ENCODE data around the gene ZNF777.

Gene ZNF777

GRCh38 chr7:149459540-149460452, 1.1 kb downstream of the ZNF777 start:
- peak; percentile 67 for DNase-seq (ENCODE audit: low read depth)
- peak overlapping the region; percentile 94 for H3K9ac ChIP-seq (ENCODE audit: low read length)
- H3K4me1 ChIP-seq (ENCODE audit: control insufficient read depth, insufficient read depth, low read length) = peaks cover 12% of the 10 kb centered on the region
- peaks cover 11% of the 10 kb centered on the region for H3K36me3 ChIP-seq (ENCODE audit: control insufficient read depth, insufficient read depth, low read length, severe bottlenecking)
- H3K4me3 ChIP-seq (ENCODE audit: low read length) = peak overlapping the region; percentile 91
- H3K27me3 ChIP-seq (replicated peaks; ENCODE audit: control insufficient read depth, insufficient read depth, low read length) = no peaks in the 10 kb centered on the region
- no peaks in the 10 kb centered on the region for H3K9me3 ChIP-seq (ENCODE audit: control insufficient read depth, low read length)

GRCh38 chr7:149459201-149459539, 1.7 kb downstream of the ZNF777 start:
- peak overlapping the region; percentile 79 for H3K9ac ChIP-seq (ENCODE audit: low read length)
- H3K9me3 ChIP-seq (ENCODE audit: control insufficient read depth, low read length) = no peaks in the 10 kb centered on the region
- H3K27me3 ChIP-seq (replicated peaks; ENCODE audit: control insufficient read depth, insufficient read depth, low read length) = no peaks in the 10 kb centered on the region
- peak overlapping the region; percentile 81 for H3K4me3 ChIP-seq (ENCODE audit: low read length)
- DNase-seq (ENCODE audit: low read depth) = peak; percentile 19
- H3K36me3 ChIP-seq (ENCODE audit: control insufficient read depth, insufficient read depth, low read length, severe bottlenecking) = peaks cover 17% of the 10 kb centered on the region
- peaks cover 12% of the 10 kb centered on the region for H3K4me1 ChIP-seq (ENCODE audit: control insufficient read depth, insufficient read depth, low read length)

DNA sequence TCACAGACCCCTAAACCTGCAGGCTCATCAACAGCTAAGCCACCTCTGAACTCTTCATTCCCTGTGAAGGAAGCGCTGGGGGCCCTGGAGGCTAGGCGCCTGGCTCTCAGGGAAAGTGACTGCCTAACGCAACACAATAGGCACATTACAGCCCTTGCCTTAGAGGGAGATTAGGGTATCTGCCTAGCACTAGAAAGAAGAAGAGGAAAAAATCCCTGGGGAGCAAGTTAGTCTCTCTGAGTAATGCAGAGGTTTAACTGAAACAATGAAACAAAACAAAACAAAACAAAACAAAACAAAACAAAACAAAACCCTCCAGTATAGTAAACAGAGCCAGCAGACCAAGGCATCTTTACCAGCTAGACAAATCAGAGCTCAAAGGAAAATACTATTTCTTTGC, 2.6 kb downstream of the ZNF777 start:
- peak; percentile 22 for DNase-seq (ENCODE audit: low read depth)
- peaks cover 12% of the 10 kb centered on the region for H3K4me1 ChIP-seq (ENCODE audit: control insufficient read depth, insufficient read depth, low read length)
- H3K9ac ChIP-seq (ENCODE audit: low read length) = no peak overlapping the region
- peaks cover 26% of the 10 kb centered on the region for H3K36me3 ChIP-seq (ENCODE audit: control insufficient read depth, insufficient read depth, low read length, severe bottlenecking)
- H3K27me3 ChIP-seq (replicated peaks; ENCODE audit: control insufficient read depth, insufficient read depth, low read length) = no peaks in the 10 kb centered on the region
- H3K4me3 ChIP-seq (ENCODE audit: low read length) = no peak overlapping the region
- H3K9me3 ChIP-seq (ENCODE audit: control insufficient read depth, low read length) = no peaks in the 10 kb centered on the region

DNA sequence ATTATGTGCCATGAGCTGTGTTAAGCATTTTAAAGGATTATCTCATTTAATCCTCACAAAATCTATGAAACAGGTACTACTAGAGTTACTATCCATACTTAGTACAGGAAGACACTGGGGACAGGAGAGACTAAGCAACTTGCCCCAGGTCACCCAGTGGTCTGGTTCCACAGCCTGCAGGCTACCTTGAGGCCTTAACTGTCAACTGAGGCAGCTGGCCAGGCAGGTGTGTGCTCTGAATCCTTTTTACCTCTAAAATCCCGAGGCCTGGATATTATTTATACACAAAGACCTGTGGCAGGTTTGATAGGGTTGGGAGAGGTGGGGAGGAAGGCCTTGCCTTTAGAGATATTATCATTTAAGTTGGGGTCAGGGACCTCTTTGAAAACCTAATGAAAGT, 3.1 kb downstream of the ZNF777 start:
- H3K27me3 ChIP-seq (replicated peaks; ENCODE audit: control insufficient read depth, insufficient read depth, low read length) = no peaks in the 10 kb centered on the region
- H3K4me1 ChIP-seq (ENCODE audit: control insufficient read depth, insufficient read depth, low read length) = peaks cover 12% of the 10 kb centered on the region
- no peak for DNase-seq (ENCODE audit: low read depth)
- H3K9ac ChIP-seq (ENCODE audit: low read length) = no peak overlapping the region
- no peak overlapping the region for H3K4me3 ChIP-seq (ENCODE audit: low read length)
- H3K9me3 ChIP-seq (ENCODE audit: control insufficient read depth, low read length) = no peaks in the 10 kb centered on the region
- H3K36me3 ChIP-seq (ENCODE audit: control insufficient read depth, insufficient read depth, low read length, severe bottlenecking) = peaks cover 31% of the 10 kb centered on the region

DNA sequence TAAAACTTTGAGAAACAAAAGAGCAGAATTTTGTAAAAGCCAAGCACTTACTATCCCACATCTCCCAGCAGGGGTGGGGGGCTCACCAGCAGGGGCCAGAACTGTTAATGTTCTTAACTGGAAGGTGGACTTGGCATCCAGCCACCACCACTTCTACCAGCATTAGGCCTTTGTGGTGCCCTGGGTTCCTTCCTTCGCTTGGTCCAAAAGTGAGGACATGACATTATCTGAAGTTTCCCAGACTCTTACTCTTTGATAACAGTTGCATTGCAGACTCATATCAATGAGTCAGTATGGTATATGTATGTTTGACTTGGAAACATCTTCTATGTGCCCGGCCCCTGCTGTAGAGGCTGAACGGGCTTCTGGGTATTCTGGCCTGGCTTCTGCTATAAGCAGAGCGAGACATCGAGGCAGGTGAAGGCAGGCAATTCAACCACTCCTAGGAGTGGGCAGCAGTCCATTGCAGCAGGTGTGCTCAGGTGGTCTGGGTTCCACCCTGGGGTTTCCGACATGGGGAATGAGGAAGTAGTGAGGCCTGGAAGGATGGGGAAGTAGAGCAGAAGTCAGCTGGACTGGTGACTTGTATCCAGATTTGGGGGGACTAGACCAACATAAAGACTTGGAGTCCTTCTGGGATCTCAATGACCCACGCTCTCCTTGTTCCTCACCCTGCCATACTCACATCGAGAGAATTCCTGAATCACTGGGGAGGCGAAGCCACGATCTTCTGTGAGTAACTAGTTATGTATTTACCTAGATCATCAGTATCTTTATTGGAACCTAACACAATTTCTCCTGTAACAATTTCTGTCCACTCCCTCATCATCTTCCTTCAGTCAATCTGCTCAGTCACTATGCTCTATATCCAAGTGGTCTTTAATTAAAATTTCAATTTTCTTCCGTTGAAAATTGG, 4.1 kb downstream of the ZNF777 start:
- Histone ChIP-seq H3K27me3 (replicated peaks; ENCODE audit: control insufficient read depth, insufficient read depth, low read length) (no peaks in the 10 kb centered on the region), H3K4me1 (ENCODE audit: control insufficient read depth, insufficient read depth, low read length) (peaks cover 12% of the 10 kb centered on the region), H3K36me3 (ENCODE audit: control insufficient read depth, insufficient read depth, low read length, severe bottlenecking) (peaks cover 33% of the 10 kb centered on the region), H3K9ac (ENCODE audit: low read length) (no peak overlapping the region), H3K9me3 (ENCODE audit: control insufficient read depth, low read length) (no peaks in the 10 kb centered on the region), H3K4me3 (ENCODE audit: low read length) (no peak overlapping the region)
- DNase-seq (ENCODE audit: low read depth) = no peak

DNA sequence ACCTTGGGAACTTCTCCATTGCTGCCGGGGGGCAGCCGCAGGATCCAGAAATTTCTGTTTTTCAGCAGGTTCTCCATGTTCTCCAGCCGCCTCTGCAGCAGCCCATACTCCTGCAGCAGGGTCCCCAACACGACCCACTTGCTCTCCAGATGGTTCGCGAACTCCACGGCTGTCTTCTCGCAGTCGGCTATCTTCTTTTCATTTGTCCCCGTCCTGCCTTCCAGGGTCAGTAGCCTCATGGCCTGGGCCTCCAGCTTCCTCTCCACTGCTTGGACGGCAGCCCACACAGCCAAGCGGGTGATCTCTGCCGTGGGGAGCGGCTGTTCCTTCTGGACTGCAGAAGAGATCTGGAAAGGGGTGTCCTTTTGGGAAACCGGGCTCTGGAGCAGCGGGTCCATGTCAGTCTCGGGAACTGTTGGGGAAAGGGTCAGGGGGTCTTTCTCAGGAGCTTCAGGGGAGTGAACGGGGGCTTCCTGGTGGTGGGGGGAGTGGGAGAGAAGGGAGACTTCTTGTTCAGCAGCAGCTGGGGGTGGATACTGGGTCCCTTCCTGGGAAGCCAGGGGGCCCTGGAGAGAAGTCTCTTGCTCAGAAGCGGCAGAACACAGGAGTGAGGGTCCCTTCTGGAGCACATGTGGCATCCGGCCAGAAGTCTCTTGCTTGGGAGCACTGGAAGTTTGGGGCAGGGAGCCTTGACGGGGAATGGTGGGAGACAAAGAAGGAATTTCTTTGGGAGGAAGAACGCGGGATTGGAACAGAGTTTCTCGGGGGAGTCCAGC, 5.5 kb downstream of the ZNF777 start:
- Histone ChIP-seq H3K36me3 (ENCODE audit: control insufficient read depth, insufficient read depth, low read length, severe bottlenecking) (peaks cover 43% of the 10 kb centered on the region), H3K4me1 (ENCODE audit: control insufficient read depth, insufficient read depth, low read length) (peaks cover 8% of the 10 kb centered on the region), H3K9me3 (ENCODE audit: control insufficient read depth, low read length) (no peaks in the 10 kb centered on the region), H3K27me3 (replicated peaks; ENCODE audit: control insufficient read depth, insufficient read depth, low read length) (no peaks in the 10 kb centered on the region), H3K4me3 (ENCODE audit: low read length) (no peak overlapping the region), H3K9ac (ENCODE audit: low read length) (no peak overlapping the region)
- no peak for DNase-seq (ENCODE audit: low read depth)

GRCh38 chr7:149454750-149455149, 6.1 kb downstream of the ZNF777 start:
- no peak overlapping the region for H3K9ac ChIP-seq (ENCODE audit: low read length)
- no peak overlapping the region for H3K4me3 ChIP-seq (ENCODE audit: low read length)
- no peaks in the 10 kb centered on the region for H3K27me3 ChIP-seq (replicated peaks; ENCODE audit: control insufficient read depth, insufficient read depth, low read length)
- peaks cover 8% of the 10 kb centered on the region for H3K4me1 ChIP-seq (ENCODE audit: control insufficient read depth, insufficient read depth, low read length)
- DNase-seq (ENCODE audit: low read depth) = no peak
- H3K36me3 ChIP-seq (ENCODE audit: control insufficient read depth, insufficient read depth, low read length, severe bottlenecking) = peaks cover 49% of the 10 kb centered on the region
- no peaks in the 10 kb centered on the region for H3K9me3 ChIP-seq (ENCODE audit: control insufficient read depth, low read length)

DNA sequence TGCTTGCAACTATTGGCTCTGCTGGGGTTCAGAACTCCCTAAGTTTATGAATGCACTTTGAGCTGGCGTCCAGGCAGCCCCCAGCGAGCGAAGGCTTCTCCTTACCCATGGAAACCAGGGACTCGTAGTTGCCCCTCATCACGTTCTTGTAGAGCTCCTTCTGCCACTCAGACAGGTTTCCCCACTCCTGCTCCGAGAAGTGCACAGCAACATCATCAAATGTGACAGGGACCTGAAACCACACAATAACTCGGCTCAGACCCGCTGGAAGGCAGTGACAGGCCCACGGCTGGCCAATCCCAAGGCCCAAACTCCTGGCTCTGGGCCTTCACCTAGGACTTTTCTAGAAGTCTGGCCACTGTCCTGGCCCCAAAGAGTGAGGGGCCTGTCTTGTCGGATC, 6.9 kb downstream of the ZNF777 start:
- H3K4me1 ChIP-seq (ENCODE audit: control insufficient read depth, insufficient read depth, low read length) = peaks cover 6% of the 10 kb centered on the region
- no peaks in the 10 kb centered on the region for H3K27me3 ChIP-seq (replicated peaks; ENCODE audit: control insufficient read depth, insufficient read depth, low read length)
- no peak overlapping the region for H3K4me3 ChIP-seq (ENCODE audit: low read length)
- H3K36me3 ChIP-seq (ENCODE audit: control insufficient read depth, insufficient read depth, low read length, severe bottlenecking) = peaks cover 56% of the 10 kb centered on the region
- no peak overlapping the region for H3K9ac ChIP-seq (ENCODE audit: low read length)
- no peaks in the 10 kb centered on the region for H3K9me3 ChIP-seq (ENCODE audit: control insufficient read depth, low read length)
- no peak for DNase-seq (ENCODE audit: low read depth)

DNA sequence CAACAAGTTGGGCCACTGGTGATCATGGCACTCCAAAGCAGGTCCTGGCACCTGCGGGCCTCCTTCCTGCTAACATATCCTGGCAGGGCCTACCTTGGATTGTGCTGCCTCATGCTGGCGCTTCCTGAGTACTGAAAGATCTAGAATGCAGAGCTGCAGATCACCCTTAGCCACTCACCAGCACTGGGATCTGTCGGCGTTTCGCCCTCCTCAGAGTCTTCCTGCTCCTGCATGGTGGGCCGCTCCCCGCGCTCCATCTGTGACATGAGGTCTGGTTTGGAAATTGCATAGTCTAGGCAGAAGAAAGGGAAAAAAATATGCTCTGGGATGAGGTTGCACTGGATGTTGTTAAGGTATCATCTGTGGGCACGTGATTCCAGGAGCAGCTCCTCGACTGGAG, 10.0 kb downstream of the ZNF777 start:
- no peak overlapping the region for H3K4me3 ChIP-seq (ENCODE audit: low read length)
- no peak for DNase-seq (ENCODE audit: low read depth)
- H3K36me3 ChIP-seq (ENCODE audit: control insufficient read depth, insufficient read depth, low read length, severe bottlenecking) = peaks cover 82% of the 10 kb centered on the region
- no peaks in the 10 kb centered on the region for H3K27me3 ChIP-seq (replicated peaks; ENCODE audit: control insufficient read depth, insufficient read depth, low read length)
- no peaks in the 10 kb centered on the region for H3K9me3 ChIP-seq (ENCODE audit: control insufficient read depth, low read length)
- H3K9ac ChIP-seq (ENCODE audit: low read length) = no peak overlapping the region
- H3K4me1 ChIP-seq (ENCODE audit: control insufficient read depth, insufficient read depth, low read length) = no peaks in the 10 kb centered on the region

DNA sequence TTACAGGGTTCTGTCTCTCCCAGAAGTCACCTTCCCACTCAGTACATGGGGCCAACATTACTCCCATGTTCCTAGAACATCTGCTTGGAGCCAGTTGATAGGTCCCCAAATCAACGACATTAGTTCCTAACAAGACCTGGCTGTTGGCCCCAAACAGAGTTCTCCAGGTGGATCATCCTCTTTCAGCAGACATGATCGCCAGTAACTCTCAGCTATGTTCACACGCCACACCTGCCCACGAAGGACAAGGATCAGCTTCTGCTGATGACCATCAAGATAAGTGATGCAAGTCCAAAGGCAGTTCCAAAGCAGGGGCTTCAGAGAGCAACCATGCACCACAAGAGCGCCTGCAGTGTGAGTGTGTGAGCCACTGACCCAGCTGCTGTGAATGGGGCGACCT, 11.0 kb downstream of the ZNF777 start:
- Histone ChIP-seq H3K4me3 (ENCODE audit: low read length) (no peak overlapping the region), H3K36me3 (ENCODE audit: control insufficient read depth, insufficient read depth, low read length, severe bottlenecking) (peaks cover 80% of the 10 kb centered on the region), H3K4me1 (ENCODE audit: control insufficient read depth, insufficient read depth, low read length) (no peaks in the 10 kb centered on the region), H3K27me3 (replicated peaks; ENCODE audit: control insufficient read depth, insufficient read depth, low read length) (no peaks in the 10 kb centered on the region), H3K9ac (ENCODE audit: low read length) (no peak overlapping the region), H3K9me3 (ENCODE audit: control insufficient read depth, low read length) (no peaks in the 10 kb centered on the region)
- no peak for DNase-seq (ENCODE audit: low read depth)

GRCh38 chr7:149448961-149449360, 11.9 kb downstream of the ZNF777 start:
- no peak for DNase-seq (ENCODE audit: low read depth)
- Histone ChIP-seq H3K27me3 (replicated peaks; ENCODE audit: control insufficient read depth, insufficient read depth, low read length) (no peaks in the 10 kb centered on the region), H3K36me3 (ENCODE audit: control insufficient read depth, insufficient read depth, low read length, severe bottlenecking) (peaks cover 80% of the 10 kb centered on the region), H3K9ac (ENCODE audit: low read length) (no peak overlapping the region), H3K4me3 (ENCODE audit: low read length) (no peak overlapping the region), H3K4me1 (ENCODE audit: control insufficient read depth, insufficient read depth, low read length) (no peaks in the 10 kb centered on the region), H3K9me3 (ENCODE audit: control insufficient read depth, low read length) (no peaks in the 10 kb centered on the region)

Data from adipocyte (in vitro differentiated cells).